ENCODE measurements around the gene ARHGEF40.

GRCh38 chr14:21054768-21055145 lies 15.3 kb upstream of the ARHGEF40 start:
- TF ChIP-seq POLR2A (IDR thresholded peaks at IDR 0.05) (no peak), CTCF (IDR thresholded peaks at IDR 0.05) (no peak)

Data from lower leg skin (tissue), 3 donors.